Endothelial cell of umbilical vein (primary cell): ENCODE data around the gene PNPO. TPM values are rescaled to one million over a fixed set of nuclear protein-coding genes. Genes with fewer than 3 reads are reported as not detected.

Source experiments
- BruUV-seq: library from RNA; stranded (reverse); fragments of 400-500 nt; replicated peaks from 2 replicates; lab custom pipeline; 2021; lab: Mats Ljungman, UMichigan
- CTCF ChIA-PET: fragments of 300-600, 350-600 bp; sonication (Branson Sonifier 250); formaldehyde crosslinking; loops from one replicate; lab custom pipeline; 2021; ENCODE audit warnings: antibody characterized with exemption, inconsistent platforms; lab: Charles Lee
- POLR2A ChIA-PET: fragments of 300-600, 350-600 bp; sonication (Branson Sonifier 250); formaldehyde crosslinking; loops from one replicate; lab custom pipeline; 2021; ENCODE audit warnings: antibody characterized with exemption, inconsistent platforms; lab: Charles Lee
- DNase-seq: peaks from one replicate; pipeline ENCODE4 v3.0.0-alpha.2; 2011; ENCODE audit warnings: low read depth, low spot score
- FAIRE-seq: peaks from 2 replicates; lab custom pipeline; 2011; peaks lifted over from hg19 to GRCh38; lab: Jason Lieb, UNC
- H2AFZ ChIP-seq: 2 replicates; pipeline ENCODE4 v1.6.0; 2012; ENCODE audit warnings: low read depth, low read length, control low read depth, inconsistent platforms
- H3K27ac ChIP-seq: 2 replicates; pipeline ENCODE4 v1.5.1; 2011; ENCODE audit warnings: low read depth, mild to moderate bottlenecking, control low read depth, low read length, moderate library complexity; ENCODE audit not compliant: insufficient read depth
- H3K27me3 ChIP-seq, 2 experiments: 2 replicates each; pipeline versions ENCODE4 v1.6.0 to v1.6.1; 2011; ENCODE audit warnings: low read length in 2 of 2, mixed read lengths in 1 of 2; ENCODE audit not compliant: control insufficient read depth in 2 of 2, insufficient read depth in 2 of 2
- H3K36me3 ChIP-seq, 2 experiments: 2 replicates in 1 of 2; 3 replicates in 1 of 2; pipeline ENCODE4 v1.5.1; 2011; ENCODE audit warnings: low read length in 2 of 2, mild to moderate bottlenecking in 1 of 2, moderate library complexity in 1 of 2; ENCODE audit not compliant: control insufficient read depth in 2 of 2, insufficient read depth in 2 of 2; ENCODE audit errors: extremely low read depth in 1 of 2
- H3K4me1 ChIP-seq: 3 replicates; pipeline ENCODE4 v1.5.1; 2011; ENCODE audit warnings: mild to moderate bottlenecking, low read length; ENCODE audit not compliant: control insufficient read depth, insufficient read depth; ENCODE audit errors: extremely low read depth
- H3K4me2 ChIP-seq: 2 replicates; pipeline ENCODE4 v1.6.1; 2011; ENCODE audit warnings: low read length, control low read depth, mixed read lengths; ENCODE audit not compliant: insufficient read depth
- H3K4me3 ChIP-seq, 3 experiments: fragments of 200-600 bp in 1 of 3; sonication (generic), shearing (Covaris generic) in 1 of 3; replicated peaks in 1 of 3; 2 replicates each; pipeline ENCODE4 v1.5.1; 2011 to 2016; ENCODE audit warnings: control low read depth in 3 of 3, low read length in 3 of 3, mild to moderate bottlenecking in 2 of 3, inconsistent platforms in 1 of 3, low read depth in 1 of 3, moderate library complexity in 1 of 3; ENCODE audit not compliant: insufficient read depth in 1 of 3
- H3K79me2 ChIP-seq: 2 replicates; pipeline ENCODE4 v1.6.0; 2012; ENCODE audit warnings: low read length, inconsistent platforms; ENCODE audit not compliant: control insufficient read depth, insufficient read depth
- H3K9ac ChIP-seq: replicated peaks from 2 replicates; pipeline ENCODE3; 2011; ENCODE audit warnings: low read length, control low read depth; ENCODE audit not compliant: insufficient read depth; ENCODE audit errors: extremely low read depth
- H3K9me1 ChIP-seq: replicated peaks from 3 replicates; pipeline ENCODE4 v1.6.0; 2011; ENCODE audit warnings: mild to moderate bottlenecking, low read length; ENCODE audit not compliant: control insufficient read depth, insufficient read depth; ENCODE audit errors: extremely low read depth
- H3K9me3 ChIP-seq: replicated peaks from 2 replicates; pipeline ENCODE4 v1.5.1; 2012; ENCODE audit warnings: low read length, inconsistent platforms; ENCODE audit not compliant: control insufficient read depth, insufficient read depth
- H4K20me1 ChIP-seq: replicated peaks from 2 replicates; pipeline ENCODE3; 2011; ENCODE audit warnings: mild to moderate bottlenecking, low read length; ENCODE audit not compliant: control insufficient read depth, insufficient read depth; ENCODE audit errors: extremely low read depth
- CTCF ChIP-seq, 2 donors: IDR thresholded peaks; 1 replicate in 1 of 2; 2 replicates in 1 of 2; pipeline ENCODE4 v1.5.1; 2011; ENCODE audit warnings: low read length in 2 of 2, mild to moderate bottlenecking in 2 of 2, moderate library complexity in 2 of 2, control low read depth in 1 of 2, inconsistent platforms in 1 of 2, low read depth in 1 of 2; ENCODE audit not compliant: insufficient read depth in 1 of 2; ENCODE audit errors: extremely low read depth in 1 of 2
- EZH2 ChIP-seq: IDR thresholded peaks from 2 replicates; pipeline ENCODE4 v1.6.1; 2012; ENCODE audit warnings: borderline replicate concordance, low read depth, mild to moderate bottlenecking, moderate library complexity, low read length, inconsistent platforms; ENCODE audit not compliant: severe bottlenecking
- FOS ChIP-seq: IDR thresholded peaks from 2 replicates; pipeline ENCODE4 v1.6.1; 2011; ENCODE audit warnings: mild to moderate bottlenecking, low read length, moderate library complexity, borderline replicate concordance; ENCODE audit not compliant: insufficient read depth
- GATA2 ChIP-seq: IDR thresholded peaks from 2 replicates; pipeline ENCODE4 v1.7.0; 2011; ENCODE audit warnings: low read depth, mild to moderate bottlenecking, moderate library complexity, mixed read lengths, low read length; ENCODE audit not compliant: insufficient read length, insufficient read depth
- JUN ChIP-seq: IDR thresholded peaks from 2 replicates; pipeline ENCODE4 v1.6.1; 2011; ENCODE audit warnings: borderline replicate concordance, low read depth; ENCODE audit not compliant: insufficient read length, insufficient read depth
- MYC ChIP-seq: IDR thresholded peaks from one replicate; pipeline ENCODE4 v1.6.1; 2011; ENCODE audit warnings: mild to moderate bottlenecking, low read depth, low read length
- POLR2A ChIP-seq: IDR thresholded peaks from 2 replicates; pipeline ENCODE4 v1.6.1; 2012; ENCODE audit warnings: low read depth, mild to moderate bottlenecking, control low read depth, low read length
- POLR2AphosphoS5 ChIP-seq: IDR thresholded peaks from 2 replicates; pipeline ENCODE4 v1.6.1; 2012; ENCODE audit warnings: low read depth, mild to moderate bottlenecking, control low read depth, low read length, moderate library complexity; ENCODE audit not compliant: insufficient read depth
- dilution Hi-C: fragments of 300-500 bp; cut with MboI; formaldehyde crosslinking; loops from one replicate; pipeline ENCODE4 v1.15.0; 2019; ENCODE audit warnings: low sequenced_read_pairs; ENCODE audit not compliant: extremely low pct_ligation_motif_present
- intact Hi-C: fragments of 100-400 bp; cut with micrococcal nuclease; formaldehyde crosslinking; loops from one replicate; pipeline ENCODE4 v1.10.0; 2022
- polyA plus RNA-seq, 4 experiments: library from polyadenylated mRNA; depleted of rRNA in 3 of 4; stranded (reverse) in 3 of 4; unstranded in 1 of 4; fragments of >200 nt; gene quantifications; 2 replicates each; pipeline versions ENCODE4 v1.2.1 to v1.2.3, GENCODE V29; 2011 to 2012; ENCODE audit warnings: missing spikeins in 1 of 4
- total RNA-seq: library from RNA; stranded (reverse); gene quantifications from 2 replicates; pipeline ENCODE4 v1.2.3, GENCODE V29; 2021
- TF ChIP-seq, protein P1 (sequence below): IDR thresholded peaks from 2 replicates; pipeline ENCODE4 v1.6.1; 2011; ENCODE audit not compliant: insufficient read depth, insufficient read length

Gene PNPO
- total and polyA plus RNA-seq, 2 donors (not counting 3 experiments of a cell fraction or from before 2014, with no cell fraction given), result 19.7 to 22.0 TPM

GRCh38 chr17:47993031-47993564, 51.7 kb downstream of the PNPO start:
- Histone ChIP-seq H3K9me1 (no peaks in the 10 kb centered on the region), H3K4me2 (no peak overlapping the region), H3K79me2 (no peaks in the 10 kb centered on the region), H3K9ac (no peak overlapping the region), H3K36me3 (no peaks in the 10 kb centered on the region), H3K27me3 (no peaks in the 10 kb centered on the region), H3K9me3 (no peaks in the 10 kb centered on the region), H2AFZ (no peak overlapping the region), H3K27ac (no peak overlapping the region), H4K20me1 (no peaks in the 10 kb centered on the region), H3K4me3 (no peak overlapping the region), H3K4me1 (no peaks in the 10 kb centered on the region)
- POLR2A ChIA-PET, result no interaction called here
- CTCF ChIA-PET, result interaction anchor here (0.8 to 4.5 kb wide), 6 partner anchors 9 to 223 kb away, joined by 3 to 19 read pairs (median 6); no protein-coding TSS in a partner anchor
- FAIRE-seq, result no peak
- TF ChIP-seq MYC, result no peak
- TF ChIP-seq, protein P1, sequence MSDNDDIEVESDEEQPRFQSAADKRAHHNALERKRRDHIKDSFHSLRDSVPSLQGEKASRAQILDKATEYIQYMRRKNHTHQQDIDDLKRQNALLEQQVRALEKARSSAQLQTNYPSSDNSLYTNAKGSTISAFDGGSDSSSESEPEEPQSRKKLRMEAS, result no peak
- intact Hi-C loops, result no loop called here
- DNase-seq, result no peak
- dilution Hi-C loops, result no loop called here
- no TSS peak for BruUV-seq

DNA sequence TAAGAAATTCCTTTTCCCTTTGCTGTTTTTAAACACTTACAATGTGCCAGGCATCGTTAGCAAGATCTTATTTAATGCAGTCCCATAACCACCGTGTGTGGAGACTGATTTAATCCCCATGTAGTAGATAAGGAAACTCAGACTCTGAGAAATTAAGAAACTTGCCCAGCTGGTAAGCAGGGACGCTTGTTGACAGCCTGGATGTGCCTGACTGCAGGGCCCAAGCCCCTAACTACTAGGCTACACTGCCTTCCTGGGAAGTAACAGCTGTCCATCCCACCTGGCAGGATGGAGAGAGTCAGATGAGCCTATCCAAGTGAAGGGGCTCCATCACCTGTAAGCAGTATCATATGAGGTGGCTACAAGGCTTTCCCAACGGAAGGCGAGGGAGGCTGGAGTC, 52.6 kb downstream of the PNPO start:
- Histone ChIP-seq H4K20me1 (no peaks in the 10 kb centered on the region), H3K4me1 (no peaks in the 10 kb centered on the region), H3K9me1 (no peaks in the 10 kb centered on the region), H3K27ac (no peak overlapping the region), H3K4me3 (no peak overlapping the region), H3K9ac (no peak overlapping the region), H3K4me2 (no peak overlapping the region), H2AFZ (no peak overlapping the region), H3K79me2 (no peaks in the 10 kb centered on the region), H3K36me3 (no peaks in the 10 kb centered on the region), H3K9me3 (no peaks in the 10 kb centered on the region), H3K27me3 (no peaks in the 10 kb centered on the region)
- intact Hi-C loops (no loop called here), dilution Hi-C loops (no loop called here)
- FAIRE-seq (no peak), DNase-seq (no peak)
- POLR2A ChIA-PET, result no interaction called here
- CTCF ChIA-PET, result interaction anchor here (0.8 to 1.6 kb wide), 7 partner anchors 10 to 222 kb away, joined by 3 to 7 read pairs (median 4); partner anchors contain the start of gene CDK5RAP3
- no peak for TF ChIP-seq EZH2
- TF ChIP-seq MYC, result no peak
- TF ChIP-seq POLR2AphosphoS5, result no peak
- TF ChIP-seq CTCF (IDR thresholded peaks at IDR 0.05; ENCODE audit: extremely low read depth in 1 of 2, insufficient read depth in 1 of 2, low read depth in 1 of 2, low read length in 2 of 2), result no peak
- TF ChIP-seq GATA2, result no peak
- TF ChIP-seq, protein P1, result no peak
- no peak for TF ChIP-seq JUN
- no peak for TF ChIP-seq POLR2A
- no peak for TF ChIP-seq FOS
- BruUV-seq, result no TSS peak
